GM12873 (cell line): ENCODE results near the gene SHROOM4.

Experiments
- CTCF ChIP-seq: IDR thresholded peaks from 2 replicates; pipeline ENCODE4 v1.5.1; 2012; ENCODE audit warnings: low read depth, mild to moderate bottlenecking, moderate library complexity, low read length, control low read depth; ENCODE audit not compliant: insufficient read depth; ENCODE audit errors: missing control alignments

The SHROOM4 gene

GRCh38 chrX:50814701-50815100 lies 707 bp upstream of the SHROOM4 start:
- TF ChIP-seq CTCF = no peak

GRCh38 chrX:50812995-50813842 lies 775 bp downstream of the SHROOM4 start:
- TF ChIP-seq CTCF = no peak

GRCh38 chrX:50805276-50805675 lies 8.7 kb downstream of the SHROOM4 start:
- no peak for TF ChIP-seq CTCF

GRCh38 chrX:50801135-50801534 lies 12.9 kb downstream of the SHROOM4 start:
- no peak for TF ChIP-seq CTCF

- TF ChIP-seq CTCF = no peak
Observed at GRCh38 chrX:50799531-50799961, 14.4 kb downstream of the SHROOM4 start.

- no peak for TF ChIP-seq CTCF
Observed at GRCh38 chrX:50798783-50799182, 15.2 kb downstream of the SHROOM4 start.

- TF ChIP-seq CTCF = no peak
Observed at GRCh38 chrX:50787099-50787498, 26.9 kb downstream of the SHROOM4 start.
